GM21447 (cell line): ENCODE data around the gene TEX10.
A peak's percentile ranks its signal among the peaks of the same experiment; 100 is the strongest.
"Not testable (repeated sequence)": the region's sequence is repeated elsewhere in the genome, so short reads cannot be mapped to it uniquely, and the experiment has no call there.

Source experiments
- ATAC-seq: cut with Tn5 transposase; IDR thresholded peaks from one replicate; pipeline ENCODE4 v1.9.1; 2021; ENCODE audit not compliant: unreplicated experiment

TEX10 gene

GRCh38 chr9:100352727-100353505 lies at the start of gene TEX10:
Gene TEX10, minus strand, starts transcription at chr9:100352942. Its CDS starts 3,579 bp downstream, at chr9:100349363.
- peak; percentile 71 for ATAC-seq

- ATAC-seq = no peak
Observed at GRCh38 chr9:100401042-100401441, 48.3 kb upstream of the TEX10 start.

GRCh38 chr9:100397529-100398266 lies 45.0 kb upstream of the TEX10 start:
- no peak for ATAC-seq

- no peak for ATAC-seq
Observed at GRCh38 chr9:100396769-100397168, 44.0 kb upstream of the TEX10 start.

GRCh38 chr9:100394816-100395215 lies 42.1 kb upstream of the TEX10 start:
- ATAC-seq = no peak

GRCh38 chr9:100394032-100394695 lies 41.4 kb upstream of the TEX10 start:
- no peak for ATAC-seq

GRCh38 chr9:100392989-100393388 lies 40.2 kb upstream of the TEX10 start:
- not testable (repeated sequence) for ATAC-seq

GRCh38 chr9:100379862-100380261 lies 27.1 kb upstream of the TEX10 start:
- no peak for ATAC-seq

- ATAC-seq = no peak
Observed at GRCh38 chr9:100377015-100377414, 24.3 kb upstream of the TEX10 start.

GRCh38 chr9:100375658-100376057 lies 22.9 kb upstream of the TEX10 start:
- ATAC-seq = no peak

GRCh38 chr9:100372648-100373047 lies 19.9 kb upstream of the TEX10 start:
- no peak for ATAC-seq

- no peak for ATAC-seq
Observed at GRCh38 chr9:100370064-100370723, 17.5 kb upstream of the TEX10 start.

GRCh38 chr9:100368672-100369071 lies 15.9 kb upstream of the TEX10 start:
- ATAC-seq = no peak

GRCh38 chr9:100366121-100366520 lies 13.4 kb upstream of the TEX10 start:
- no peak for ATAC-seq

- ATAC-seq = no peak
Observed at GRCh38 chr9:100364013-100364412, 11.3 kb upstream of the TEX10 start.

- ATAC-seq = no peak
Observed at GRCh38 chr9:100359057-100359456, 6.3 kb upstream of the TEX10 start.

GRCh38 chr9:100357501-100357900 lies 4.8 kb upstream of the TEX10 start:
- ATAC-seq = no peak

- no peak for ATAC-seq
Observed at GRCh38 chr9:100355561-100355960, 2.8 kb upstream of the TEX10 start.

- ATAC-seq = no peak
Observed at GRCh38 chr9:100354121-100354800, 1.5 kb upstream of the TEX10 start.

- peak; percentile 45 for ATAC-seq
Observed at GRCh38 chr9:100352201-100352726, 478 bp downstream of the TEX10 start.
